H9 (cell line): ENCODE measurements around the gene ARHGEF25. TPM values are rescaled to one million over a fixed set of nuclear protein-coding genes. Genes with fewer than 3 reads are reported as not detected.

Experiments
- DNase-seq: peaks from one replicate; pipeline ENCODE4 v3.0.0-alpha.2; 2017
- H2AFZ ChIP-seq: one replicate; pipeline ENCODE4 v1.6.1; 2013; ENCODE audit warnings: mild to moderate bottlenecking, low read length, control low read depth, moderate library complexity
- H2AK5ac ChIP-seq: 2 replicates; pipeline ENCODE4 v1.6.1; 2013; ENCODE audit warnings: low read length, control low read depth, mixed read lengths; ENCODE audit not compliant: insufficient read length
- H2BK120ac ChIP-seq: one replicate; pipeline ENCODE4 v1.6.1; 2013; ENCODE audit warnings: low read depth, mild to moderate bottlenecking, low read length, control low read depth, inconsistent platforms; ENCODE audit not compliant: poor library complexity, severe bottlenecking
- H2BK12ac ChIP-seq: 2 replicates; pipeline ENCODE4 v1.6.1; 2013; ENCODE audit warnings: low read length, control low read depth, mixed read lengths, low read depth; ENCODE audit not compliant: insufficient read length
- H2BK15ac ChIP-seq: 2 replicates; pipeline ENCODE4 v1.6.1; 2013; ENCODE audit warnings: low read depth, low read length, control low read depth
- H2BK20ac ChIP-seq: one replicate; pipeline ENCODE4 v1.6.1; 2013; ENCODE audit warnings: low read depth, mild to moderate bottlenecking, low read length, control low read depth, inconsistent platforms; ENCODE audit not compliant: poor library complexity, severe bottlenecking
- H2BK5ac ChIP-seq: 2 replicates; pipeline ENCODE4 v1.6.1; 2013; ENCODE audit warnings: low read length, control low read depth, mixed read lengths; ENCODE audit not compliant: insufficient read length
- H3K14ac ChIP-seq: 2 replicates; pipeline ENCODE4 v1.6.1; 2013; ENCODE audit warnings: low read length, control low read depth; ENCODE audit not compliant: insufficient read depth
- H3K18ac ChIP-seq: 2 replicates; pipeline ENCODE4 v1.6.1; 2013; ENCODE audit warnings: low read depth, mild to moderate bottlenecking, mixed read lengths, low read length, control low read depth; ENCODE audit not compliant: insufficient read length
- H3K23ac ChIP-seq: 2 replicates; pipeline ENCODE4 v1.6.1; 2013; ENCODE audit warnings: low read length, control low read depth, mixed read lengths, low read depth; ENCODE audit not compliant: insufficient read length
- H3K23me2 ChIP-seq: 2 replicates; pipeline ENCODE4 v1.6.1; 2013; ENCODE audit warnings: low read depth, mild to moderate bottlenecking, mixed read lengths, low read length, control low read depth; ENCODE audit not compliant: insufficient read length, poor library complexity, severe bottlenecking
- H3K27ac ChIP-seq: 2 replicates; pipeline ENCODE4 v1.5.1; 2013; ENCODE audit warnings: low read length, control low read depth, mixed read lengths, low read depth; ENCODE audit not compliant: insufficient read length
- H3K27me3 ChIP-seq: 2 replicates; pipeline ENCODE4 v1.6.1; 2013; ENCODE audit warnings: low read length, control low read depth, inconsistent platforms; ENCODE audit not compliant: insufficient read depth
- H3K4ac ChIP-seq: 2 replicates; pipeline ENCODE4 v1.6.1; 2013; ENCODE audit warnings: low read depth, mild to moderate bottlenecking, control low read depth, inconsistent platforms, low read length, moderate library complexity
- H3K4me1 ChIP-seq: 2 replicates; pipeline ENCODE4 v1.6.1; 2013; ENCODE audit warnings: low read length, control low read depth, inconsistent platforms; ENCODE audit not compliant: insufficient read depth
- H3K4me2 ChIP-seq: 2 replicates; pipeline ENCODE4 v1.6.1; 2013; ENCODE audit warnings: low read length, control low read depth, mixed read lengths; ENCODE audit not compliant: insufficient read length, insufficient read depth
- H3K56ac ChIP-seq: 2 replicates; pipeline ENCODE4 v1.6.1; 2013; ENCODE audit warnings: low read depth, mild to moderate bottlenecking, mixed read lengths, low read length, control low read depth; ENCODE audit not compliant: insufficient read length
- H3K79me1 ChIP-seq: 2 replicates; pipeline ENCODE4 v1.6.1; 2013; ENCODE audit warnings: low read depth, mild to moderate bottlenecking, moderate library complexity, low read length, control low read depth, inconsistent platforms; ENCODE audit not compliant: insufficient read depth, poor library complexity, severe bottlenecking
- H3K79me2 ChIP-seq: 2 replicates; pipeline ENCODE4 v1.6.1; 2013; ENCODE audit warnings: low read length, control low read depth, inconsistent platforms; ENCODE audit not compliant: insufficient read depth
- H3K9ac ChIP-seq: 2 replicates; pipeline ENCODE4 v1.6.1; 2013; ENCODE audit warnings: low read length, control low read depth, mixed read lengths; ENCODE audit not compliant: insufficient read length; ENCODE audit errors: extremely low read depth
- H3K9me3 ChIP-seq: one replicate; pipeline ENCODE4 v1.6.1; 2013; ENCODE audit warnings: low read depth, low read length, inconsistent platforms; ENCODE audit not compliant: control insufficient read depth
- H3T11ph ChIP-seq: one replicate; pipeline ENCODE4 v1.6.1; 2013; ENCODE audit warnings: mild to moderate bottlenecking, low read length, control low read depth, inconsistent platforms
- H4K20me1 ChIP-seq: one replicate; pipeline ENCODE4 v1.6.1; 2013; ENCODE audit not compliant: control insufficient read depth, insufficient read length, insufficient read depth
- H4K5ac ChIP-seq: 2 replicates; pipeline ENCODE4 v1.6.1; 2013; ENCODE audit warnings: low read depth, mild to moderate bottlenecking, mixed read lengths, low read length, control low read depth; ENCODE audit not compliant: insufficient read length
- H4K8ac ChIP-seq: replicated peaks from 2 replicates; pipeline ENCODE4 v1.6.1; 2013; ENCODE audit warnings: low read length, control low read depth, mixed read lengths, low read depth; ENCODE audit not compliant: insufficient read length
- H4K91ac ChIP-seq: 2 replicates; pipeline ENCODE4 v1.6.1; 2013; ENCODE audit warnings: low read depth, mild to moderate bottlenecking, moderate library complexity, mixed read lengths, low read length, control low read depth; ENCODE audit not compliant: insufficient read length
- H3K27ac Mint-ChIP-seq, 3 experiments: 2 replicates in 2 of 3; 3 replicates in 1 of 3; pipeline ENCODE4 v1.8.0; 2020 to 2021; ENCODE audit warnings: mixed read lengths in 3 of 3, mild to moderate bottlenecking in 1 of 3, moderate library complexity in 1 of 3
- H3K27me3 Mint-ChIP-seq: 2 replicates; pipeline ENCODE4 v1.8.0; 2021; ENCODE audit warnings: low read depth, mild to moderate bottlenecking, moderate library complexity, mixed read lengths
- H3K36me3 Mint-ChIP-seq, 3 experiments: 2 replicates in 2 of 3; 3 replicates in 1 of 3; pipeline ENCODE4 v1.8.0; 2020 to 2021; ENCODE audit warnings: low read depth in 3 of 3, mixed read lengths in 3 of 3; ENCODE audit not compliant: insufficient read depth in 1 of 3
- H3K4me1 Mint-ChIP-seq, 2 experiments: 2 replicates each; pipeline ENCODE4 v1.8.0; 2020; ENCODE audit warnings: mixed read lengths in 2 of 2
- H3K4me3 Mint-ChIP-seq, 2 experiments: 2 replicates in 1 of 2; 3 replicates in 1 of 2; pipeline ENCODE4 v1.8.0; 2020 to 2021; ENCODE audit warnings: mild to moderate bottlenecking in 2 of 2, mixed read lengths in 2 of 2, moderate library complexity in 1 of 2
- H3K9me3 Mint-ChIP-seq, 2 experiments: 2 replicates in 1 of 2; 3 replicates in 1 of 2; pipeline ENCODE4 v1.8.0; 2020; ENCODE audit warnings: mild to moderate bottlenecking in 2 of 2, mixed read lengths in 2 of 2, moderate library complexity in 1 of 2
- CTCF ChIP-seq: fragments of 200-600 bp; sonication (generic); conservative IDR thresholded peaks from 3 replicates; pipeline ENCODE4 v1.8.0; 2021; ENCODE audit warnings: antibody characterized with exemption, mild to moderate bottlenecking
- WGBS: extraction: QIAGEN DNeasy Blood & Tissue Kit; methylation state at CpG from one replicate; pipeline ENCODE4 v1.1.7; 2013; ENCODE audit warnings: missing lambda C conversion rate, low lambda C conversion rate, mixed read lengths; ENCODE audit not compliant: insufficient read length; ENCODE audit errors: extremely low coverage; 5-methylcytosine and 5-hydroxymethylcytosine counted together
- total RNA-seq: library from RNA; stranded (reverse); gene quantifications from 2 replicates; pipeline ENCODE4 v1.2.1, GENCODE V29; 2021

Gene ARHGEF25
- total RNA-seq, 1 experiment from 2014 or later, result 22.6 TPM

GRCh38 chr12:57600395-57600794 lies 10.8 kb upstream of the ARHGEF25 start:
- no peak overlapping the region for H2AK5ac ChIP-seq
- H4K5ac ChIP-seq, result no peak overlapping the region
- H3K79me2 ChIP-seq, result no peaks in the 10 kb centered on the region
- H3T11ph ChIP-seq, result no peak overlapping the region
- Mint-ChIP-seq H3K27me3 (no peaks in the 10 kb centered on the region), H3K4me3 (no peak overlapping the region), H3K4me1 (peaks cover 14 to 16% of the 10 kb centered on the region in 2 experiments), H3K9me3 (no peaks in the 10 kb centered on the region), H3K27ac (no peak overlapping the region), H3K36me3 (peaks cover 8 to 65% (median 31%) of the 10 kb centered on the region in 3 experiments; a peak in 6 of 7 replicates)
- no peaks in the 10 kb centered on the region for H3K79me1 ChIP-seq
- no peak overlapping the region for H3K27ac ChIP-seq
- H2BK5ac ChIP-seq, result no peak overlapping the region
- no peak overlapping the region for H2BK120ac ChIP-seq
- H4K91ac ChIP-seq, result no peak overlapping the region
- no peak overlapping the region for H2AFZ ChIP-seq
- H3K27me3 ChIP-seq, result no peaks in the 10 kb centered on the region
- H3K23ac ChIP-seq, result no peak overlapping the region
- H4K8ac ChIP-seq, result no peak overlapping the region
- no peak overlapping the region for H2BK15ac ChIP-seq
- WGBS, result no CpG with 5 or more reads among the region's 2 CpGs
- no peak overlapping the region for H3K56ac ChIP-seq
- no peak overlapping the region for H2BK20ac ChIP-seq
- H3K9me3 ChIP-seq, result no peaks in the 10 kb centered on the region
- H3K23me2 ChIP-seq, result peaks cover 14% of the 10 kb centered on the region
- H3K4me1 ChIP-seq, result peaks cover 3% of the 10 kb centered on the region; the same call in 1 of the 2 replicates
- no peaks in the 10 kb centered on the region for H4K20me1 ChIP-seq
- no peak overlapping the region for H3K4ac ChIP-seq
- no peak overlapping the region for H2BK12ac ChIP-seq
- H3K9ac ChIP-seq, result no peak overlapping the region
- no peak for TF ChIP-seq CTCF
- no peak overlapping the region for H3K18ac ChIP-seq
- no peak for DNase-seq
- H3K14ac ChIP-seq, result no peak overlapping the region
- no peak overlapping the region for H3K4me2 ChIP-seq
